K562 (cell line): ENCODE results near the gene SFPQ. TPM values are rescaled to one million over a fixed set of nuclear protein-coding genes. Genes with fewer than 3 reads are reported as not detected.

Source experiments
- ATAC-seq: fragments of 200-7000 bp; cut with Tn5 transposase; 3 replicates; pipeline ENCODE4 v1.9.1; 2020; ENCODE audit warnings: moderate library complexity
- BruUV-seq: library from RNA; stranded (reverse); fragments of 400-500 nt; replicated peaks from 2 replicates; lab custom pipeline; 2021; lab: Mats Ljungman, UMichigan
- CTCF ChIA-PET: fragments of 300-600 bp; formaldehyde crosslinking; extraction: SDS; loops from one replicate; lab custom pipeline; 2021; ENCODE audit warnings: low intra/inter-chr PET ratio; lab: Yijun Ruan, JAX
- POLR2A ChIA-PET: fragments of 300-600, 350-650 bp; sonication (Branson Sonifier 250); formaldehyde crosslinking; extraction: SDS; loops from one replicate; lab custom pipeline; 2021; ENCODE audit warnings: antibody characterized with exemption, inconsistent platforms; lab: Yijun Ruan, JAX
- DNase-seq, 4 experiments: peaks; one replicate each; pipeline versions ENCODE4 v3.0.0 to v3.0.0-alpha.2; 2011 to 2018; ENCODE audit warnings: low spot score in 3 of 4, mixed read lengths in 3 of 4; ENCODE audit errors: extremely low read depth in 1 of 4
- FAIRE-seq: peaks from 2 replicates; lab custom pipeline; 2011; peaks lifted over from hg19 to GRCh38; lab: Jason Lieb, UNC
- H2AFZ ChIP-seq: 2 replicates; pipeline ENCODE4 v1.6.0; 2011; ENCODE audit warnings: low read depth, low read length, control low read depth, inconsistent platforms
- H3K27ac ChIP-seq: fragments of 200-600 bp; 3 replicates; pipeline ENCODE4 v1.8.0; 2011; ENCODE audit warnings: low read depth, mild to moderate bottlenecking, control low read depth, inconsistent platforms, low read length, moderate library complexity, mixed read lengths; ENCODE audit errors: extremely low read depth
- H3K27me3 ChIP-seq, 2 experiments: fragments of 300-600 bp in 1 of 2; 2 replicates in 1 of 2; 3 replicates in 1 of 2; pipeline versions ENCODE4 v1.6.0 to v1.8.0; 2011; ENCODE audit warnings: inconsistent platforms in 2 of 2, low read length in 2 of 2, mild to moderate bottlenecking in 1 of 2, mixed read lengths in 1 of 2, moderate library complexity in 1 of 2; ENCODE audit not compliant: control insufficient read depth in 2 of 2, insufficient read depth in 2 of 2
- H3K36me3 ChIP-seq: fragments of 300-600 bp; 3 replicates; pipeline ENCODE4 v1.8.0; 2011; ENCODE audit warnings: mild to moderate bottlenecking, low read length, inconsistent platforms; ENCODE audit not compliant: control insufficient read depth, insufficient read depth
- H3K4me1 ChIP-seq, 2 experiments: fragments of 200-600 bp in 1 of 2; replicated peaks in 1 of 2; 2 replicates in 1 of 2; 3 replicates in 1 of 2; pipeline versions ENCODE4 v1.5.1 to v1.8.0; 2011; ENCODE audit warnings: inconsistent platforms in 2 of 2, low read length in 2 of 2, mild to moderate bottlenecking in 1 of 2, mixed read lengths in 1 of 2, moderate library complexity in 1 of 2; ENCODE audit not compliant: control insufficient read depth in 2 of 2, insufficient read depth in 2 of 2
- H3K4me2 ChIP-seq: 2 replicates; pipeline ENCODE4 v1.6.1; 2011; ENCODE audit warnings: low read length, control low read depth, inconsistent platforms, mixed read lengths; ENCODE audit not compliant: insufficient read depth
- H3K4me3 ChIP-seq: fragments of 200-600 bp; sonication (generic), shearing (Covaris generic); 2 replicates; pipeline ENCODE4 v1.5.1; 2016; ENCODE audit warnings: control low read depth, inconsistent platforms
- H3K79me2 ChIP-seq: fragments of 200-600 bp; 3 replicates; pipeline ENCODE4 v1.8.0; 2011; ENCODE audit warnings: low read length, inconsistent platforms; ENCODE audit not compliant: control insufficient read depth, insufficient read depth
- H3K9ac ChIP-seq, 2 experiments: 2 replicates each; pipeline versions ENCODE4 v1.6.0 to v1.6.1; 2011; ENCODE audit warnings: low read depth in 2 of 2, low read length in 2 of 2, control low read depth in 1 of 2, inconsistent platforms in 1 of 2, mild to moderate bottlenecking in 1 of 2, mixed read lengths in 1 of 2; ENCODE audit not compliant: insufficient read depth in 1 of 2
- H3K9me1 ChIP-seq: one replicate; pipeline ENCODE4 v1.6.0; 2011; ENCODE audit warnings: inconsistent platforms, mild to moderate bottlenecking, low read length, moderate library complexity; ENCODE audit not compliant: control insufficient read depth, insufficient read depth
- H3K9me3 ChIP-seq: replicated peaks from 2 replicates; pipeline ENCODE4 v1.5.1; 2011; ENCODE audit warnings: low read depth, low read length, inconsistent platforms; ENCODE audit not compliant: control insufficient read depth, insufficient read depth
- H4K20me1 ChIP-seq: replicated peaks from 2 replicates; pipeline ENCODE4 v1.6.1; 2011; ENCODE audit warnings: low read length, inconsistent platforms, mixed read lengths; ENCODE audit not compliant: control insufficient read depth, insufficient read depth
- HNRNPL ChIP-seq: fragments of 200-400 bp; formaldehyde crosslinking; IDR thresholded peaks from 2 replicates; pipeline ENCODE4 v1.6.1; 2017; ENCODE audit warnings: low read depth, mild to moderate bottlenecking, low read length
- MYBL2 ChIP-seq, 2 experiments: fragments of 450-650 bp in 1 of 2; sonication (generic) in 1 of 2; formaldehyde crosslinking in 1 of 2; IDR thresholded peaks; 2 replicates each; pipeline versions ENCODE4 v1.6.1 to v1.8.1; 2017 to 2022; ENCODE audit warnings: borderline replicate concordance in 1 of 2, inconsistent platforms in 1 of 2, low read depth in 1 of 2, mild to moderate bottlenecking in 1 of 2, missing genetic modification reagents in 1 of 2, moderate library complexity in 1 of 2
- PHF8 ChIP-seq: fragments of 200-600 bp; sonication (generic); IDR thresholded peaks from 2 replicates; pipeline ENCODE4 v1.6.1; 2012; ENCODE audit warnings: mixed run types, mild to moderate bottlenecking, inconsistent platforms, low read length, moderate library complexity, borderline replicate concordance
- PTBP1 ChIP-seq: fragments of 200-400 bp; formaldehyde crosslinking; IDR thresholded peaks from 2 replicates; pipeline ENCODE4 v1.6.1; 2017; ENCODE audit warnings: low read depth, low read length
- RB1 ChIP-seq: fragments of 450-650 bp; IDR thresholded peaks from 2 replicates; pipeline ENCODE4 v1.6.1; 2017; ENCODE audit warnings: low read depth, mild to moderate bottlenecking
- WGBS: fragments of 100-300 bp; shearing (Covaris generic); methylation state at CpG from one replicate; pipeline ENCODE4 v1.1.6; 2016; ENCODE audit warnings: low coverage, mixed read lengths; ENCODE audit not compliant: insufficient coverage; ENCODE audit errors: missing lambda C conversion rate; 5-methylcytosine and 5-hydroxymethylcytosine counted together
- in situ Hi-C: fragments of 300-500 bp; cut with MboI; formaldehyde crosslinking; loops from 4 replicates; pipeline ENCODE4 v1.15.0; 2018; ENCODE audit warnings: inconsistent platforms, mixed read lengths
- intact Hi-C: fragments of 100-400 bp; cut with micrococcal nuclease; formaldehyde crosslinking; loops from 2 replicates; pipeline ENCODE4 v1.14.2; 2022
- polyA plus RNA-seq, 8 experiments: library from polyadenylated mRNA; depleted of rRNA in 4 of 8; stranded (reverse) in 5 of 8; unstranded in 3 of 8; fragments of >200 nt; fragmentation: Nextera tagmentation in 2 of 8; fragmentation: Illumina TruSeq in 1 of 8; extraction: Ambion mirVana in 2 of 8; extraction: Trizol in 1 of 8; gene quantifications; 2 replicates each; pipeline versions ENCODE4 v1.2.1 to v1.2.3, GENCODE V29; 2011 to 2014; ENCODE audit warnings: inconsistent platforms in 1 of 8, missing spikeins in 1 of 8
- total RNA-seq, 7 experiments: library from RNA; depleted of rRNA in 6 of 7; stranded (reverse); fragments of >200 nt in 6 of 7; fragmentation: Illumina TruSeq in 2 of 7; extraction: Trizol in 2 of 7; gene quantifications; 2 replicates each; pipeline versions ENCODE4 v1.2.1 to v1.2.3, GENCODE V29; 2011 to 2021; ENCODE audit warnings: low replicate concordance in 1 of 7

SFPQ gene
- total and polyA plus RNA-seq, 9 of the 15 experiments (the other 6 are each of a cell fraction or from before 2014, with no cell fraction given): 69.7 to 562 (median 399) TPM

- TF ChIP-seq PHF8 (no peak), RB1 (no peak), HNRNPL (no peak), PTBP1 (no peak), MYBL2 (IDR thresholded peaks at IDR 0.05; ENCODE audit: low read depth) (no peak), MYBL2 (CRISPR knock-in tag; IDR thresholded peaks at IDR 0.05; ENCODE audit: borderline replicate concordance) (no peak)
- BruUV-seq: no TSS peak
- in situ Hi-C loops: no loop called here
- Histone ChIP-seq H3K4me2 (no peak overlapping the region), H3K79me2 (no peaks in the 10 kb centered on the region), H3K9ac (no peak overlapping the region), H3K36me3 (no peaks in the 10 kb centered on the region), H4K20me1 (no peaks in the 10 kb centered on the region), H3K4me1 (no peaks in the 10 kb centered on the region), H3K9me3 (no peaks in the 10 kb centered on the region), H3K4me3 (no peak overlapping the region), H3K9me1 (no peaks in the 10 kb centered on the region), H3K27me3 (no peaks in the 10 kb centered on the region), H3K27ac (no peak overlapping the region), H2AFZ (peak overlapping the region; percentile 27; the same call in 1 of the 2 replicates)
- FAIRE-seq (no peak), ATAC-seq (peak; percentile 51; the same call in 2 of the 3 replicates), DNase-seq (no peak)
- ChIA-PET POLR2A (interaction anchor here (1.1 kb wide), 2 partner anchors 14 to 24 kb away, joined by 4 read pairs; no protein-coding TSS in a partner anchor), CTCF (no interaction called here)
- 6% methylated on average over 1 of the region's 1 CpG for WGBS
- intact Hi-C loops: no loop called here
Measured at GRCh38 chr1:35229587-35230360, 36.8 kb upstream of the SFPQ start.
